Measurements from ENCODE around the gene TAF11L12.

DNA sequence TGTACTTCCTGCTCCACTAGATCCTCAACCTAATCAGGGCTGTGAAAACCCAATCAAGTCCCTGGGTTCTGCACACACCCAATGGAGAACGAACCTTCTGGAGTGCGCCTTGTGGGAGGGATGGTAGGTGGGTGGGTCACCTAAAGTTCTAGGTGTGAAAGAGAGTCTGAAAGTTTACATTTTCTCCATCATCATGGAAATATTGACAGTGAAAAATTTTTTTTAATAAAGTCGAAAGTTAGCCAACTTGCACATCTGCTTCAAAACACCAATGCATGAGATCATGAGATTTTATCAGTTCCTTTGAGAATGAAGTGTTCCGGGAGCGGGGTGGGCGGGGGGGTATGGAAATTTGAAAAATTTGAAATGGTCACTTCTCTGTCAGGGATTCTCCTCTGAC, 45.7 kb downstream of the TAF11L12 start:
- TF ChIP-seq POLR2A (IDR thresholded peaks at IDR 0.05): no peak
- TF ChIP-seq, protein P1, sequence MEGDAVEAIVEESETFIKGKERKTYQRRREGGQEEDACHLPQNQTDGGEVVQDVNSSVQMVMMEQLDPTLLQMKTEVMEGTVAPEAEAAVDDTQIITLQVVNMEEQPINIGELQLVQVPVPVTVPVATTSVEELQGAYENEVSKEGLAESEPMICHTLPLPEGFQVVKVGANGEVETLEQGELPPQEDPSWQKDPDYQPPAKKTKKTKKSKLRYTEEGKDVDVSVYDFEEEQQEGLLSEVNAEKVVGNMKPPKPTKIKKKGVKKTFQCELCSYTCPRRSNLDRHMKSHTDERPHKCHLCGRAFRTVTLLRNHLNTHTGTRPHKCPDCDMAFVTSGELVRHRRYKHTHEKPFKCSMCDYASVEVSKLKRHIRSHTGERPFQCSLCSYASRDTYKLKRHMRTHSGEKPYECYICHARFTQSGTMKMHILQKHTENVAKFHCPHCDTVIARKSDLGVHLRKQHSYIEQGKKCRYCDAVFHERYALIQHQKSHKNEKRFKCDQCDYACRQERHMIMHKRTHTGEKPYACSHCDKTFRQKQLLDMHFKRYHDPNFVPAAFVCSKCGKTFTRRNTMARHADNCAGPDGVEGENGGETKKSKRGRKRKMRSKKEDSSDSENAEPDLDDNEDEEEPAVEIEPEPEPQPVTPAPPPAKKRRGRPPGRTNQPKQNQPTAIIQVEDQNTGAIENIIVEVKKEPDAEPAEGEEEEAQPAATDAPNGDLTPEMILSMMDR (IDR thresholded peaks at IDR 0.05): no peak

Data from breast epithelium (tissue), 3 donors.